Osteoblast (primary cell): ENCODE data around the gene ANO2. TPM values are rescaled to one million over a fixed set of nuclear protein-coding genes. Genes with fewer than 3 reads are reported as not detected.

Source experiments
- DNase-seq: peaks from one replicate; pipeline ENCODE4 v3.0.0; 2011; ENCODE audit warnings: low spot score, mixed read lengths; ENCODE audit not compliant: insufficient read length; ENCODE audit errors: missing footprints
- H2AFZ ChIP-seq: 2 replicates; pipeline ENCODE4 v1.6.0; 2011; ENCODE audit warnings: mild to moderate bottlenecking, low read length
- H3K27ac ChIP-seq: 2 replicates; pipeline ENCODE4 v1.5.1; 2011; ENCODE audit warnings: mild to moderate bottlenecking, low read depth, low read length, moderate library complexity
- H3K27me3 ChIP-seq: 2 replicates; pipeline ENCODE4 v1.6.0; 2012; ENCODE audit warnings: mild to moderate bottlenecking, control low read depth, inconsistent platforms, low read length, moderate library complexity; ENCODE audit not compliant: insufficient read depth
- H3K36me3 ChIP-seq: 2 replicates; pipeline ENCODE4 v1.5.1; 2011; ENCODE audit warnings: mild to moderate bottlenecking, low read length, control low read depth, moderate library complexity; ENCODE audit not compliant: insufficient read depth
- H3K4me1 ChIP-seq: 2 replicates; pipeline ENCODE4 v1.5.1; 2011; ENCODE audit warnings: mild to moderate bottlenecking, low read length, control low read depth, moderate library complexity; ENCODE audit not compliant: insufficient read depth
- H3K4me2 ChIP-seq: 2 replicates; pipeline ENCODE4 v1.6.0; 2011; ENCODE audit warnings: mild to moderate bottlenecking, low read length; ENCODE audit not compliant: insufficient read depth
- H3K4me3 ChIP-seq: fragments of 200-600 bp; sonication (generic); 3 replicates; pipeline ENCODE4 v1.5.1; 2012; ENCODE audit warnings: mild to moderate bottlenecking, low read length, inconsistent platforms; ENCODE audit not compliant: insufficient read depth
- H3K79me2 ChIP-seq: 2 replicates; pipeline ENCODE4 v1.6.0; 2012; ENCODE audit warnings: mild to moderate bottlenecking, low read length, control low read depth, inconsistent platforms; ENCODE audit not compliant: insufficient read depth
- H3K9me3 ChIP-seq: 2 replicates; pipeline ENCODE4 v1.5.1; 2011; ENCODE audit warnings: low read depth, low read length, control low read depth
- H4K20me1 ChIP-seq: 2 replicates; pipeline ENCODE4 v1.6.0; 2012; ENCODE audit warnings: mild to moderate bottlenecking, low read length, control low read depth; ENCODE audit not compliant: insufficient read depth
- total RNA-seq: library from RNA; depleted of rRNA; stranded (reverse); fragments of >200 nt; gene quantifications from 2 replicates; pipeline ENCODE4 v1.2.3, GENCODE V29; 2012
- TF ChIP-seq, protein P1 (sequence below): IDR thresholded peaks from 2 replicates; pipeline ENCODE4 v1.5.1; 2011; ENCODE audit warnings: mild to moderate bottlenecking, low read depth, low read length, moderate library complexity; ENCODE audit errors: extremely low read depth

The ANO2 gene
- total RNA-seq, 1 donor, result under 0.01 TPM

GRCh38 chr12:5923751-5924150, 21.3 kb downstream of the ANO2 start:
- no peaks in the 10 kb centered on the region for H3K4me1 ChIP-seq
- H3K79me2 ChIP-seq, result no peaks in the 10 kb centered on the region
- H3K27ac ChIP-seq, result no peak overlapping the region
- no peak overlapping the region for H3K4me3 ChIP-seq
- no peaks in the 10 kb centered on the region for H4K20me1 ChIP-seq
- no peak overlapping the region for H3K4me2 ChIP-seq
- TF ChIP-seq, protein P1, sequence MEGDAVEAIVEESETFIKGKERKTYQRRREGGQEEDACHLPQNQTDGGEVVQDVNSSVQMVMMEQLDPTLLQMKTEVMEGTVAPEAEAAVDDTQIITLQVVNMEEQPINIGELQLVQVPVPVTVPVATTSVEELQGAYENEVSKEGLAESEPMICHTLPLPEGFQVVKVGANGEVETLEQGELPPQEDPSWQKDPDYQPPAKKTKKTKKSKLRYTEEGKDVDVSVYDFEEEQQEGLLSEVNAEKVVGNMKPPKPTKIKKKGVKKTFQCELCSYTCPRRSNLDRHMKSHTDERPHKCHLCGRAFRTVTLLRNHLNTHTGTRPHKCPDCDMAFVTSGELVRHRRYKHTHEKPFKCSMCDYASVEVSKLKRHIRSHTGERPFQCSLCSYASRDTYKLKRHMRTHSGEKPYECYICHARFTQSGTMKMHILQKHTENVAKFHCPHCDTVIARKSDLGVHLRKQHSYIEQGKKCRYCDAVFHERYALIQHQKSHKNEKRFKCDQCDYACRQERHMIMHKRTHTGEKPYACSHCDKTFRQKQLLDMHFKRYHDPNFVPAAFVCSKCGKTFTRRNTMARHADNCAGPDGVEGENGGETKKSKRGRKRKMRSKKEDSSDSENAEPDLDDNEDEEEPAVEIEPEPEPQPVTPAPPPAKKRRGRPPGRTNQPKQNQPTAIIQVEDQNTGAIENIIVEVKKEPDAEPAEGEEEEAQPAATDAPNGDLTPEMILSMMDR, result no peak
- DNase-seq, result no peak
- no peaks in the 10 kb centered on the region for H3K9me3 ChIP-seq
- no peak overlapping the region for H2AFZ ChIP-seq
- no peaks in the 10 kb centered on the region for H3K27me3 ChIP-seq
- no peaks in the 10 kb centered on the region for H3K36me3 ChIP-seq

DNA sequence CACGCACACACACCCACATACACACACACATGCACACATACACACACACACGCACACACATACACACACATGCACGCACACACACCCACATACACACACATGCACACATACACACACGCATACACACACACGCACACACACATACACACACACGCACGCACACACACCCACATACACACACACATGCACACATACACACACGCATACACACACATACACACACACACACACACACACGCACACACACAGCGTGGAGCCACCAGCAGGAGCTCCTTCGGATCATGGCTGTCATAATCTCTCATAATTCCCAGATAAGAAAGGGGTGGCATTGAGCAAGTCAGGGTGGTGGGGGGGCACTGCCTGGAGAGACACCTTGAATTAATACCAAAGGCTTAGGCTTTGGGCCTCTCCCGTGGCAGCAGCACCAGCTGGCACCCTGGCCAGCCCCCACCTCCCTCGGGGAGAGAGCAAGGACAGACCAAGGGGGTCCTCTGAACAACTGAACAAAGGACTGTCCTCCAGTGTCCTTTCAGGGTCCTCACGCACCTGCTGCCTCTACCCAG, 21.9 kb downstream of the ANO2 start:
- no peaks in the 10 kb centered on the region for H3K79me2 ChIP-seq

DNA sequence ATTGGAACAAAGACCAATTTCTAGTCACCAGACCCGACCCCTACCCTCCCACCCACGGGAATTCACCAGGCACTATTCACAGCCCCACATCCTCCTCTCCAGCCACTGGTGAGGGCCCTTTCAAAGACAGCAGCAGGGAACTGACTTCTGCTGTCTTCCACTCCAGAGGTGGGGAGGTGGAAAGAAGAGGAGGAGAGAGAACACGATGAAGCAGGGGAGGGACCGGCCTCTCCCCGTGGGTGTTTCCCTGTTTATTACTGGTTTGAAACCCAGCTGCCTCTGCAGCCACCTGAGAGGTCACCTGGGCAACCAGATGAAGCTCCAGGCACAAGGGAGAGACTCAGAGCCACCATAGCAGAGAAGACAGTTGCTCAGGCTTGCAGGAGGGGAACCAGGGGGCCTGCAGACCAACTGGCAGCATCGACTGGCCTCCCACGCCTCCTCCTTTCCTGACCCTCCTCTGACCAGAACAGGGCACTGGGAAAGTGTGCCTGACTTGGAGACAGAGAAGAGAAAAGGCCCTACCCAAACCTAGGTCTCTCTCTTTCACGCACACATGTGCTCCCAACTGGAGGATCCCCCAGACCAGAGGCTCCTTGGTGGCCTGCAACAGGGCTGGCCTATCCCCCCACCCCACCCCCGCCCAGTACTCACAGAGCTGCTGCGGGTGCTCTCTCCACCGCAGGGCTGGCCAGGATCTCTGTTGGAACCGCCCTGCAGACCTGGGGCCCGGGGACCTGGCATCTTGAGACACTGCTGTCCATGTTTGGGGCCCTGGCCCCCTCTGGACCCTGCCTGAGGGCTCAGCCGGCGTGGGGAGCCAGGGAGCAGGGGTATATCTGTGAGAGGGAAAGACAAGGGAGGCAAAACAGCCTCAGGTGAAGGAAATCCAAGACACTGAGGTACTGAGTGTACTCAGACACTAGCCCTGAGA, 22.8 kb downstream of the ANO2 start:
- Histone ChIP-seq H3K79me2 (no peaks in the 10 kb centered on the region), H3K9me3 (no peaks in the 10 kb centered on the region), H3K4me1 (no peaks in the 10 kb centered on the region), H3K4me3 (no peak overlapping the region), H3K36me3 (no peaks in the 10 kb centered on the region), H3K27ac (no peak overlapping the region), H3K27me3 (no peaks in the 10 kb centered on the region), H2AFZ (no peak overlapping the region), H4K20me1 (no peaks in the 10 kb centered on the region), H3K4me2 (no peak overlapping the region)
- no peak for DNase-seq
- TF ChIP-seq, protein P1, result no peak

More for the DNA sequence above, 21.9 kb downstream of the ANO2 start:
- H3K36me3 ChIP-seq, result no peaks in the 10 kb centered on the region
- no peak overlapping the region for H3K27ac ChIP-seq
- no peak overlapping the region for H2AFZ ChIP-seq
- no peaks in the 10 kb centered on the region for H3K27me3 ChIP-seq
- H4K20me1 ChIP-seq, result no peaks in the 10 kb centered on the region
- no peaks in the 10 kb centered on the region for H3K9me3 ChIP-seq
- H3K4me3 ChIP-seq, result no peak overlapping the region
- no peaks in the 10 kb centered on the region for H3K4me1 ChIP-seq
- no peak overlapping the region for H3K4me2 ChIP-seq
- no peak for DNase-seq
- TF ChIP-seq, protein P1, result no peak
